ENCODE measurements around the gene ARHGAP24. TPM values are rescaled to one million over a fixed set of nuclear protein-coding genes. Genes with fewer than 3 reads are reported as not detected.
A peak's percentile ranks its signal among the peaks of the same experiment; 100 is the strongest.

The ARHGAP24 gene
- total and polyA plus RNA-seq, 10 of the 15 experiments (the other 5 are each of a cell fraction or from before 2014, with no cell fraction given), result 0.10 to 4.2 (median 0.52) TPM

DNA sequence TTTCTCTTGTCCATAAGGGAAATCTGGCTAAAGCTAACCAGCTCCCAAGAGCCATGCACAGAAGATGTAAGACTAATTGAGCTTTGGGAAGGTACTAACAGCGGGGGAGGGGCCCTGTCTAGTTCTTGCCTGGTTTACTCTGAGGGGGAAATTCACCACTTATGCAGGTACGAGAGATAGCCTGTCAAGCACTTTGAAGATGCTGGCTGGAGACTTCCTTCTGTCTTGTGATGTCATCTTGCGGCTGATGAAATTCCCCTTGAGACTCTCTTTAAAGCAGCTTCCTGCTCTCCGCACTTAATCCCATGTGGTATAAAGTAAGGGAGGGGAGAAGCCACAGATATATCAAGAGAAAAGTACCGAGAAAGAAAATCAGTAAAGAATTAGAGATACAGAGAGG is 539.6 kb downstream of the ARHGAP24 start (continued):
- no peak for TF ChIP-seq SIX5 (IDR thresholded peaks at IDR 0.05; ENCODE audit: low read depth, low read length, severe bottlenecking)
- no peak for TF ChIP-seq ZNF24 (IDR thresholded peaks at IDR 0.05)
- TF ChIP-seq KDM1A (IDR thresholded peaks at IDR 0.05; ENCODE audit: borderline replicate concordance), result no peak
- no peak for TF ChIP-seq GABPA (IDR thresholded peaks at IDR 0.05; ENCODE audit: low read depth)
- TF ChIP-seq, protein P1, sequence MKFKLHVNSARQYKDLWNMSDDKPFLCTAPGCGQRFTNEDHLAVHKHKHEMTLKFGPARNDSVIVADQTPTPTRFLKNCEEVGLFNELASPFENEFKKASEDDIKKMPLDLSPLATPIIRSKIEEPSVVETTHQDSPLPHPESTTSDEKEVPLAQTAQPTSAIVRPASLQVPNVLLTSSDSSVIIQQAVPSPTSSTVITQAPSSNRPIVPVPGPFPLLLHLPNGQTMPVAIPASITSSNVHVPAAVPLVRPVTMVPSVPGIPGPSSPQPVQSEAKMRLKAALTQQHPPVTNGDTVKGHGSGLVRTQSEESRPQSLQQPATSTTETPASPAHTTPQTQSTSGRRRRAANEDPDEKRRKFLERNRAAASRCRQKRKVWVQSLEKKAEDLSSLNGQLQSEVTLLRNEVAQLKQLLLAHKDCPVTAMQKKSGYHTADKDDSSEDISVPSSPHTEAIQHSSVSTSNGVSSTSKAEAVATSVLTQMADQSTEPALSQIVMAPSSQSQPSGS (IDR thresholded peaks at IDR 0.05; ENCODE audit: low read length), result peak; percentile 39; the same call in 1 of the 2 replicates
- TF ChIP-seq ZNF384 (IDR thresholded peaks at IDR 0.05; ENCODE audit: borderline replicate concordance, low read depth, low read length), result no peak
- no peak for TF ChIP-seq BHLHE40 (IDR thresholded peaks at IDR 0.05; ENCODE audit: borderline replicate concordance in 1 of 2, low read depth in 2 of 2, low read length in 1 of 2)
- TF ChIP-seq POLR2A (IDR thresholded peaks at IDR 0.05; ENCODE audit: low read depth, low read length), result no peak
- no peak for TF ChIP-seq ZBED1 (IDR thresholded peaks at IDR 0.05; ENCODE audit: borderline replicate concordance)
- TF ChIP-seq, protein P2, sequence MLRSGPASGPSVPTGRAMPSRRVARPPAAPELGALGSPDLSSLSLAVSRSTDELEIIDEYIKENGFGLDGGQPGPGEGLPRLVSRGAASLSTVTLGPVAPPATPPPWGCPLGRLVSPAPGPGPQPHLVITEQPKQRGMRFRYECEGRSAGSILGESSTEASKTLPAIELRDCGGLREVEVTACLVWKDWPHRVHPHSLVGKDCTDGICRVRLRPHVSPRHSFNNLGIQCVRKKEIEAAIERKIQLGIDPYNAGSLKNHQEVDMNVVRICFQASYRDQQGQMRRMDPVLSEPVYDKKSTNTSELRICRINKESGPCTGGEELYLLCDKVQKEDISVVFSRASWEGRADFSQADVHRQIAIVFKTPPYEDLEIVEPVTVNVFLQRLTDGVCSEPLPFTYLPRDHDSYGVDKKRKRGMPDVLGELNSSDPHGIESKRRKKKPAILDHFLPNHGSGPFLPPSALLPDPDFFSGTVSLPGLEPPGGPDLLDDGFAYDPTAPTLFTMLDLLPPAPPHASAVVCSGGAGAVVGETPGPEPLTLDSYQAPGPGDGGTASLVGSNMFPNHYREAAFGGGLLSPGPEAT (IDR thresholded peaks at IDR 0.05; ENCODE audit: low read depth), result no peak
- no peak for TF ChIP-seq POLR2AphosphoS5 (IDR thresholded peaks at IDR 0.05; ENCODE audit: low read length)
